ENCODE data around the gene NLRC3. TPM values are rescaled to one million over a fixed set of nuclear protein-coding genes. Genes with fewer than 3 reads are reported as not detected.

Gene NLRC3
- polyA plus RNA-seq, 2 donors, result 0.41 to 0.81 TPM

DNA sequence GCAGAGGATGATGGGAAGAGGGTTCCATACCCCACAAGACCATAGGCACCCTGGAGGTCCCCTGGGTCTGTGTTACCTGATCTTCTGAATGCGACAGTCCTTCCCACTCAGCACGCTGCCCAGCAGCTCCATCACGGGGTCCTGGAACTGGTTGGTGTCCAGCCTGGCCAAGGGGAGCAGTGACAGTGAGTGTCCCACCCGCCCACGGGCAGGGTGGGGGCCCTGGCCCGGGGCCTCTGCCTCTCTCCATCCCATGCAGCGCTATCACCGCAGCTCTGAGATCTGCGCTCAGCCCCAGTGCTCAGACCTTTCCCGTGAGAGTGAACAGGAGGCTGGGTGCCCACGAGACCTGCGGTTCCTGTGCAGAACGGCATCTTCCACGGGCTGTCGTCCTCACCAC is 15.6 kb downstream of the NLRC3 start:
- Histone ChIP-seq H3K36me3 (ENCODE audit: control insufficient read depth in 2 of 2, insufficient read depth in 2 of 2, low read length in 1 of 2) (peaks cover 0 to 3% of the 10 kb centered on the region in 2 donors), H3K27ac (ENCODE audit: low read depth in 2 of 2, low read length in 1 of 2) (no peak overlapping the region), H3K4me3 (ENCODE audit: low read depth in 1 of 2, low read length in 2 of 2) (no peak overlapping the region), H3K27me3 (ENCODE audit: control insufficient read depth in 1 of 2, insufficient read depth in 2 of 2, low read length in 2 of 2) (no peaks in the 10 kb centered on the region), H3K4me1 (ENCODE audit: control insufficient read depth in 2 of 2, insufficient read depth in 2 of 2, low read length in 1 of 2) (no peaks in the 10 kb centered on the region), H3K9me3 (ENCODE audit: control insufficient read depth in 2 of 2, insufficient read depth in 1 of 2, low read depth in 1 of 2, low read length in 1 of 2) (no peaks in the 10 kb centered on the region)
- WGBS, 2 donors, result 92 to 93% methylated on average over 14 to 15 of the region's 15 CpGs

- no peaks in the 10 kb centered on the region for H3K36me3 ChIP-seq (ENCODE audit: control insufficient read depth in 2 of 2, insufficient read depth in 2 of 2, low read length in 1 of 2)
- H3K9me3 ChIP-seq (ENCODE audit: control insufficient read depth in 2 of 2, insufficient read depth in 1 of 2, low read depth in 1 of 2, low read length in 1 of 2), result no peaks in the 10 kb centered on the region
- no peak overlapping the region for H3K4me3 ChIP-seq (ENCODE audit: low read depth in 1 of 2, low read length in 2 of 2)
- 90 to 95% methylated on average over 7 of the region's 7 CpGs for WGBS, 2 donors
- H3K27ac ChIP-seq (ENCODE audit: low read depth in 2 of 2, low read length in 1 of 2), result no peak overlapping the region
- H3K27me3 ChIP-seq (ENCODE audit: control insufficient read depth in 1 of 2, insufficient read depth in 2 of 2, low read length in 2 of 2), result no peaks in the 10 kb centered on the region
- H3K4me1 ChIP-seq (ENCODE audit: control insufficient read depth in 2 of 2, insufficient read depth in 2 of 2, low read length in 1 of 2), result no peaks in the 10 kb centered on the region
Measured at GRCh38 chr16:3554351-3554928, 22.8 kb downstream of the NLRC3 start.

DNA sequence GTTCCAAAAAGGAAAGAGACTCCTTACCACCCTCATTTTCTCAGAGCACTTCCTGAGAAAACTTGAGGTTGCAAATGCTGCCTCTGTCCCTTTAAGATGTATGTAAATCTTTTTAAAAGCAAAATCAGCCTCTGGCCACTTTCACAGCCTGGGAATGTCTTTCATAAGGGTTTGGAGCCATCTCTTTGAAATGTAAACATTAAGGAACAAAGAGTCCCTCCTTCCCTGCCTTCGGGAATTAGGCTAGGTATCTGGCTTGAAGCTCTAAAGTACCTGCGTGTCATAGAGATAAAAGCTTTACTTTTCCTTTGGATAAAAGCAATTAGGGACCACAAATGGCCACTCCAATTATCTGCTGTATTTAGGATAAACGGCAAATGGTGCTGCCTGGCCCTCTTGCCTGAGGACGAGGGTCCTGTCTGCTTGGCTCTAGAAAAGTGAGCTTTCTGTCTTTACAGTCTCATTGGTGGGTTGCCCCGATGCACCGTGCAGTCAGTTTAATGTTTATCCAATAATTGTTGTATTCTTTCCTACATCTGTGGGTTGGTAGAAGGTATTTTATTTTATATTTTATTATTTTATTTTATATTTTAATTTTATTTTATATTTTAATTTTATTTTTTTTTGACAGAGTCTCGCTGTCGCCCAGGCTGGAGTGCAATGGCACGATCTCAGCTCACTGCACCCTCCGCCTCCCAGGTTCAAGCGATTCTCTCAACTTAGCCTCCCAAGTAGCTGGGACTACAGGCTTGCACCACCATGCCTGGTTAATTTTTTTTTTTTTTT is 23.9 kb downstream of the NLRC3 start:
- Histone ChIP-seq H3K4me1 (ENCODE audit: control insufficient read depth in 2 of 2, insufficient read depth in 2 of 2, low read length in 1 of 2) (peaks cover 0 to 6% of the 10 kb centered on the region in 2 donors), H3K36me3 (ENCODE audit: control insufficient read depth in 2 of 2, insufficient read depth in 2 of 2, low read length in 1 of 2) (no peaks in the 10 kb centered on the region), H3K27ac (ENCODE audit: low read depth in 2 of 2, low read length in 1 of 2) (no peak overlapping the region), H3K4me3 (ENCODE audit: low read depth in 1 of 2, low read length in 2 of 2) (no peak overlapping the region), H3K9me3 (ENCODE audit: control insufficient read depth in 2 of 2, insufficient read depth in 1 of 2, low read depth in 1 of 2, low read length in 1 of 2) (no peaks in the 10 kb centered on the region), H3K27me3 (ENCODE audit: control insufficient read depth in 1 of 2, insufficient read depth in 2 of 2, low read length in 2 of 2) (no peaks in the 10 kb centered on the region)
- 67 to 79% methylated on average over 11 of the region's 11 CpGs for WGBS, 2 donors

- no peaks in the 10 kb centered on the region for H3K27me3 ChIP-seq (ENCODE audit: control insufficient read depth in 1 of 2, insufficient read depth in 2 of 2, low read length in 2 of 2)
Measured at GRCh38 chr16:3550851-3551847, 26.1 kb downstream of the NLRC3 start.

DNA sequence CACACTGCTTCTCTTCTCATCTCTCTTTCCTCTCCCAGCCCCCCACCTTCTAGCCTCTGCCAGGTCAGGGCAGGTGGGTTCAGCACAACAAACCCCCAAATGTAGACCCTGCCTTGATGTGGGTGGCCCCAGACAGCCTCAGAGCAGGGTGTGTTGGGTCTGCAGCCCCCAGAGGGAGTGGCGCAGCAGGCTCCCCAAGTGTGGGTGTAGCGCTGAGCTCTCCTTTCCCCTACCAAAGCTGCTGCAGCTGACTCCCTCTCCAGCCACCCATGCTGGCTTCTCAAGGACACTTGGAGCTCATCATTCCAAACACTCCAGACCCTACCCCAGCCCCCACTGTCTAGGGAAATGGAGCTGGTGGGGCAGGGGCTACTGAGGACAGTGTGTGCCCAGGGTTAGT is 27.3 kb downstream of the NLRC3 start:
- Histone ChIP-seq H3K4me3 (ENCODE audit: low read depth in 1 of 2, low read length in 2 of 2) (no peak overlapping the region), H3K27ac (ENCODE audit: low read depth in 2 of 2, low read length in 1 of 2) (no peak overlapping the region), H3K4me1 (ENCODE audit: control insufficient read depth in 2 of 2, insufficient read depth in 2 of 2, low read length in 1 of 2) (peaks cover 0 to 8% of the 10 kb centered on the region in 2 donors), H3K9me3 (ENCODE audit: control insufficient read depth in 2 of 2, insufficient read depth in 1 of 2, low read depth in 1 of 2, low read length in 1 of 2) (no peaks in the 10 kb centered on the region), H3K27me3 (ENCODE audit: control insufficient read depth in 1 of 2, insufficient read depth in 2 of 2, low read length in 2 of 2) (no peaks in the 10 kb centered on the region), H3K36me3 (ENCODE audit: control insufficient read depth in 2 of 2, insufficient read depth in 2 of 2, low read length in 1 of 2) (no peaks in the 10 kb centered on the region)
- 88 to 95% methylated on average over 2 of the region's 2 CpGs for WGBS, 2 donors

More at GRCh38 chr16:3550851-3551847, 26.1 kb downstream of the NLRC3 start:
- 89 to 93% methylated on average over 6 of the region's 6 CpGs for WGBS, 2 donors
- Histone ChIP-seq H3K36me3 (ENCODE audit: control insufficient read depth in 2 of 2, insufficient read depth in 2 of 2, low read length in 1 of 2) (no peaks in the 10 kb centered on the region), H3K4me1 (ENCODE audit: control insufficient read depth in 2 of 2, insufficient read depth in 2 of 2, low read length in 1 of 2) (peaks cover 0 to 8% of the 10 kb centered on the region in 2 donors), H3K9me3 (ENCODE audit: control insufficient read depth in 2 of 2, insufficient read depth in 1 of 2, low read depth in 1 of 2, low read length in 1 of 2) (no peaks in the 10 kb centered on the region), H3K4me3 (ENCODE audit: low read depth in 1 of 2, low read length in 2 of 2) (no peak overlapping the region), H3K27ac (ENCODE audit: low read depth in 2 of 2, low read length in 1 of 2) (no peak overlapping the region)

- H3K36me3 ChIP-seq (ENCODE audit: control insufficient read depth in 2 of 2, insufficient read depth in 2 of 2, low read length in 1 of 2), result no peaks in the 10 kb centered on the region
Measured at GRCh38 chr16:3548859-3549258, 28.3 kb downstream of the NLRC3 start.

GRCh38 chr16:3548445-3548844 is 28.8 kb downstream of the NLRC3 start:
- H3K9me3 ChIP-seq (ENCODE audit: control insufficient read depth in 2 of 2, insufficient read depth in 1 of 2, low read depth in 1 of 2, low read length in 1 of 2), result no peaks in the 10 kb centered on the region
- H3K36me3 ChIP-seq (ENCODE audit: control insufficient read depth in 2 of 2, insufficient read depth in 2 of 2, low read length in 1 of 2), result no peaks in the 10 kb centered on the region
- H3K4me3 ChIP-seq (ENCODE audit: low read depth in 1 of 2, low read length in 2 of 2), result no peak overlapping the region
- WGBS, 2 donors, result 55 to 70% methylated on average over 10 of the region's 10 CpGs
- H3K27me3 ChIP-seq (ENCODE audit: control insufficient read depth in 1 of 2, insufficient read depth in 2 of 2, low read length in 2 of 2), result no peaks in the 10 kb centered on the region
- peaks cover 0 to 8% of the 10 kb centered on the region in 2 donors for H3K4me1 ChIP-seq (ENCODE audit: control insufficient read depth in 2 of 2, insufficient read depth in 2 of 2, low read length in 1 of 2)
- H3K27ac ChIP-seq (ENCODE audit: low read depth in 2 of 2, low read length in 1 of 2), result no peak overlapping the region

More at GRCh38 chr16:3548859-3549258, 28.3 kb downstream of the NLRC3 start:
- Histone ChIP-seq H3K27ac (ENCODE audit: low read depth in 2 of 2, low read length in 1 of 2) (no peak overlapping the region), H3K4me1 (ENCODE audit: control insufficient read depth in 2 of 2, insufficient read depth in 2 of 2, low read length in 1 of 2) (peaks cover 0 to 8% of the 10 kb centered on the region in 2 donors), H3K4me3 (ENCODE audit: low read depth in 1 of 2, low read length in 2 of 2) (no peak overlapping the region), H3K9me3 (ENCODE audit: control insufficient read depth in 2 of 2, insufficient read depth in 1 of 2, low read depth in 1 of 2, low read length in 1 of 2) (no peaks in the 10 kb centered on the region), H3K27me3 (ENCODE audit: control insufficient read depth in 1 of 2, insufficient read depth in 2 of 2, low read length in 2 of 2) (no peaks in the 10 kb centered on the region)
- 79 to 90% methylated on average over 15 of the region's 15 CpGs for WGBS, 2 donors

DNA sequence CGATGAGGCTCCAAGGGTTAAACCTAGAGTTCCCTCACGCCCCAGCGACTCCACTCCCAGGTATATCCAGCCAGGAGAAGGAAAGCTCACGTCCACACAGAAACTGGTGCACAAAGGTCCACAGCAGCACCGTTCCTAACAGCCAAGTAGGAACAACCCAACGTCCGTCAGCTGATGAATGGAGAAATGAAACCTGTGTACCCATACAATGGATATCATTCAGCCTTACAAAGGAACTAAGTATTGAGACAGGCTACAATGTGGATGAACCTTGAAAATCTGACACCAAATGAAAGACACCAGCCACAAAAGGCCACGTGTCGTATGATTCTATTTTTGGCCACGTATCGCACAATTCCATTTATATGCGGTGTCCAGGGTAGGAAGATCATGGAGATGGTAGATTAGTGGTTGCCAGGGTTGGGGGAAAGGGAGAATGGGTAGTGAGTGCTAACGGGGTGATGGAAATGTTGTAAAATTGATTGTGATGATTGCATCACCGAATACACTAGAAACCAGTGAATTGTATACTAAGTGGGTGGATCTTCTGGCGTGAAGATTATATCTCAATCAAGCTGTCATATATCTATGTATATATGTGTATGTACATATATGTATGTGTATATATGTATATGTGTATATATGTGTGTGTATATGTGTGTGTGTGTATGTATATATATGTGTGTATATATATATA is 30.1 kb downstream of the NLRC3 start:
- H3K27me3 ChIP-seq (ENCODE audit: control insufficient read depth in 1 of 2, insufficient read depth in 2 of 2, low read length in 2 of 2), result no peaks in the 10 kb centered on the region
- H3K36me3 ChIP-seq (ENCODE audit: control insufficient read depth in 2 of 2, insufficient read depth in 2 of 2, low read length in 1 of 2), result no peaks in the 10 kb centered on the region
- no peak overlapping the region for H3K4me3 ChIP-seq (ENCODE audit: low read depth in 1 of 2, low read length in 2 of 2)
- WGBS, 2 donors, result 87% methylated on average over 15 of the region's 15 CpGs
- no peaks in the 10 kb centered on the region for H3K9me3 ChIP-seq (ENCODE audit: control insufficient read depth in 2 of 2, insufficient read depth in 1 of 2, low read depth in 1 of 2, low read length in 1 of 2)
- no peak overlapping the region for H3K27ac ChIP-seq (ENCODE audit: low read depth in 2 of 2, low read length in 1 of 2)
- H3K4me1 ChIP-seq (ENCODE audit: control insufficient read depth in 2 of 2, insufficient read depth in 2 of 2, low read length in 1 of 2), result peaks cover 0 to 8% of the 10 kb centered on the region in 2 donors
